Measurements from ENCODE around the gene CAMTA1. TPM values are rescaled to one million over a fixed set of nuclear protein-coding genes. Genes with fewer than 3 reads are reported as not detected.

Gene CAMTA1
- total RNA-seq, 1 donor from 2014 or later, result 109 TPM

DNA sequence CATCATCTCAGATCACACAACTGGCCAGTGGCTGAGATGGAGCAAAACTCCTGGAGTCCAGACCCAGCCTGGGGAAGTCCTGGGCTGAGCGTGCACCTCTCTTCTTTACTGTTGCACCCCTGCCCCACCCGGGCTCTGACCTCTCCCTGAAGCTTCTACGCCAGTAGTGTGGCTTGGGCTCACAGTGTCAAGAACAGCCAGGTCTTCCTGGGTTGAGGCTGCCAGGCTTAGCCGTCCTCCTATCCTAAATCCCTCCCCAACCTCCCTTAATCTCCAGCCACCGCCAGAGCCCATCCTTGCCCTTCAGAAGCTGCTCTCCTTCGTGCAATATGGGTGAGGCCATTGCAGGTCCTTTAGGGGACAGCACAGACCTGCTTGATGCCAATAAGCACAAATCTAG is 586.7 kb downstream of the CAMTA1 start:
- Mint-ChIP-seq H3K27me3 (ENCODE audit: low read depth) (no peaks in the 10 kb centered on the region), H3K9me3 (no peaks in the 10 kb centered on the region), H3K36me3 (ENCODE audit: low read depth) (no peaks in the 10 kb centered on the region), H3K4me3 (no peak overlapping the region), H3K27ac (ENCODE audit: unreplicated experiment) (no peak overlapping the region), H3K4me1 (peaks cover 11% of the 10 kb centered on the region)
- no peak for DNase-seq (ENCODE audit: low read depth, low spot score)
- TF ChIP-seq, protein P1, sequence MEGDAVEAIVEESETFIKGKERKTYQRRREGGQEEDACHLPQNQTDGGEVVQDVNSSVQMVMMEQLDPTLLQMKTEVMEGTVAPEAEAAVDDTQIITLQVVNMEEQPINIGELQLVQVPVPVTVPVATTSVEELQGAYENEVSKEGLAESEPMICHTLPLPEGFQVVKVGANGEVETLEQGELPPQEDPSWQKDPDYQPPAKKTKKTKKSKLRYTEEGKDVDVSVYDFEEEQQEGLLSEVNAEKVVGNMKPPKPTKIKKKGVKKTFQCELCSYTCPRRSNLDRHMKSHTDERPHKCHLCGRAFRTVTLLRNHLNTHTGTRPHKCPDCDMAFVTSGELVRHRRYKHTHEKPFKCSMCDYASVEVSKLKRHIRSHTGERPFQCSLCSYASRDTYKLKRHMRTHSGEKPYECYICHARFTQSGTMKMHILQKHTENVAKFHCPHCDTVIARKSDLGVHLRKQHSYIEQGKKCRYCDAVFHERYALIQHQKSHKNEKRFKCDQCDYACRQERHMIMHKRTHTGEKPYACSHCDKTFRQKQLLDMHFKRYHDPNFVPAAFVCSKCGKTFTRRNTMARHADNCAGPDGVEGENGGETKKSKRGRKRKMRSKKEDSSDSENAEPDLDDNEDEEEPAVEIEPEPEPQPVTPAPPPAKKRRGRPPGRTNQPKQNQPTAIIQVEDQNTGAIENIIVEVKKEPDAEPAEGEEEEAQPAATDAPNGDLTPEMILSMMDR (conservative IDR thresholded peaks at IDR 0.05), result no peak

DNA sequence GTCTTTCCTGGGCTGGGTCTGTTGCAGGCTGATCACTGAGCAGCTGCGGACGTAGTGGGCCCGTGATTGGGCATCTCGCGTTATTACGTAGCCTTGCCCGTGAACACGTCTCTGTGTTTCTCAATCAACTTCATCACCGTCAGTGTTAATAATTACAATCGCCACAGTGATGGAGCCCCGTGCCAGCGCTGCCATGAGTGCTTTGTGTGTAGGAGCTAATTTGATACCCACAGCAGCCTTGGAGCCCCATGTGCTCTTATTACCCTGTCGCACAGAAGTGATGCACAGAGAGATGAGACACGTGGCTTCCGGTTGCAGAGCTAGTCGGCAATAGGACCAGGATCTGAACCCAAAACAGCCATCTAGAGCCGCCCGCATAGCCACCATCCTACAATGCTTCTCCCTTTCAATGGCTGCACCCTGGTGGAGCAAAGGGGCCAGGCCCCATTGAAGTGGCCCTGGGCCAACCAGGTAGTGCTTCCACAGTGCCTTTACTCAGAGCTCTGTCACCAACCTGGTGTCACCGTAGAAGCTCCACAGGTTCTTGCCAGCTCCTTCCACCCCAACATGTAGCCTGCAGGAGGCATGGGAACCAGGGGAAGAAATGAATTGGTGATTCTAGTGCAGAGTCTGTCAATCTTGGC is 587.3 kb downstream of the CAMTA1 start:
- Mint-ChIP-seq H3K27me3 (ENCODE audit: low read depth) (no peaks in the 10 kb centered on the region), H3K4me3 (no peak overlapping the region), H3K9me3 (no peaks in the 10 kb centered on the region), H3K4me1 (peaks cover 11% of the 10 kb centered on the region), H3K27ac (ENCODE audit: unreplicated experiment) (no peak overlapping the region), H3K36me3 (ENCODE audit: low read depth) (no peaks in the 10 kb centered on the region)
- DNase-seq (ENCODE audit: low read depth, low spot score), result no peak
- TF ChIP-seq, protein P1 (conservative IDR thresholded peaks at IDR 0.05), result no peak

DNA sequence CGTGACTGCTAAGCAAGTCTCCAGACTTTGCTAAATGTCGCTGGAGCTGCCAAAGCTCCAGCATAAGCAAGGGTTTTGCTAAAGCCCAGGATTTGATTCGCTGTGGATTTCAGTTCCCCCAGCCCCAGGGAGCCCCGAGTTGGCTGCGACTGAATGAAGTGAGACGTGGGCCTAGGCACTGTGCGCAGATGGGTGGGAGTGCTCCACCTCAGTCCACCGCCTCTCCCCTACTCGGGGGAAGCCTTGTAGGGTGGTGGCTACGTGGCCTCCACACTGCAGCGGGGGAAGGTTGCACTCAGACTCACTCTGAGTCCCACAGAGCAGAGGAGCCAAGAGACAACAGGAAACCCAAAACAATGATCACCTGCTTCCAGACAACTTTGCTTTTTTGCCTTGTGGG is 588.0 kb downstream of the CAMTA1 start:
- TF ChIP-seq, protein P1 (conservative IDR thresholded peaks at IDR 0.05), result no peak
- DNase-seq (ENCODE audit: low read depth, low spot score), result no peak
- no peak overlapping the region for H3K4me3 Mint-ChIP-seq
- no peaks in the 10 kb centered on the region for H3K36me3 Mint-ChIP-seq (ENCODE audit: low read depth)
- H3K4me1 Mint-ChIP-seq, result peaks cover 15% of the 10 kb centered on the region
- no peaks in the 10 kb centered on the region for H3K27me3 Mint-ChIP-seq (ENCODE audit: low read depth)
- no peaks in the 10 kb centered on the region for H3K9me3 Mint-ChIP-seq
- no peak overlapping the region for H3K27ac Mint-ChIP-seq (ENCODE audit: unreplicated experiment)

DNA sequence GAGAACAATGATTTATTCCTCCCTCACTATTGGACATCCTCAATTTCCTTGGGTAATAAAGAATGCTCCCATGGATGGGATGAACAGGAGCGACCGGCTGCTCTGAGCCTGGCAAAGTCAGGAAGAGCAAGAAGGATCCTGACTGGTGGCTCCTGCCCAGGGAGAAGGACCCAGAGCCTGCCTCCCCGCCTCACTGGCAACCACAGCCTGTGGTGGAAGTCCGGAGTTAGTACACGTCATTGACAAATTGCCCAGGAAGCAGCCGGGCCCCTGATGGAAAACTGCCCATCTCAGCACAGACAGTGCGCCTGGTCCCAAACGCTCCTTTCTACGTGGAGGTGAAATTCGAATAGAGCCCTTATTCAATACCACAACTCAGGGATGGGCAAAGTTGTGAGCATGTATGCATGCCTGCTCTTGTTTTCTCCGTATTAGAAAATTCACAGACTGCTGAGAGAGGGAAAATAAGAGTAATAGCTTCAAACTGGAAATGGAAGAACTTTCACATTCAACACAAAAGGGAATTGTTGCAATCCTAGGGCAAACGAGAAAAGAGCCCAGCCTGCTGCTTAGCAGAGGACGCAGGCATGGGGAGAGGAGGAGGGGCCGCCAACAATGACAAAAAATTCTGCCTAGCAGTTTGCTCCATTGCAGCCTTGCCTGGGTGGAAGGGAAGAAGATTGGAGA is 588.8 kb downstream of the CAMTA1 start:
- no peak for DNase-seq (ENCODE audit: low read depth, low spot score)
- Mint-ChIP-seq H3K27me3 (ENCODE audit: low read depth) (no peaks in the 10 kb centered on the region), H3K4me1 (peaks cover 20% of the 10 kb centered on the region), H3K36me3 (ENCODE audit: low read depth) (no peaks in the 10 kb centered on the region), H3K9me3 (no peaks in the 10 kb centered on the region), H3K27ac (ENCODE audit: unreplicated experiment) (peak overlapping the region; percentile 15), H3K4me3 (no peak overlapping the region)
- TF ChIP-seq, protein P1 (conservative IDR thresholded peaks at IDR 0.05), result no peak

DNA sequence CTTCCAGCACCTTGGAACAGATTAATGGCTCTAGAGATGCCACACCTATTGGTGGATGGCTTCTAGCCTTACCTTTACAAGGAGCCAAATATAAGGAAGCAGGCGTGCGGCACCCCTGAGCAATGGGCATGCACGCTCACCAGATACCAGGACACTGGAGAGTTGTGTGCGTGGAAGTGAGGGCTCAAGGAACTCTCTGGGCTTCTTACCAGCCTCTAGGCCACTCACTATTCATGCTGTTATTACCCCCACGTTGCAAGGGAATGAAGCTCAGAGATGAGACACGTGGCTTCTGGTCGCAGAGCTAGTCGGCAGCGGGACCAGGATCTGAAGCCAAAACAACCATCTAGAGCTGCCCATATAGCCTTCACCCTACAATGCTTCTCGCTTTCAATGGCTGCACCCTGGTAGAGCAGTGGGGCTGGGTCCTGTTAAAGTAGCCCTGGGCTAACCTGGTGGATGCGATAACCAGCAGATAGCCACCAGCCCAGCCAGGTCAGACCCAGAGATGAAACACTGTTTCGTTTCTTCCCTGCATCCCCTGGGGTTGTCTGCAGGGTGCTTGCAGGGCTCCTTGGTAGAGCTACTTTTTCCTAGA is 589.4 kb downstream of the CAMTA1 start:
- no peaks in the 10 kb centered on the region for H3K36me3 Mint-ChIP-seq (ENCODE audit: low read depth)
- peaks cover 27% of the 10 kb centered on the region for H3K4me1 Mint-ChIP-seq
- TF ChIP-seq, protein P1 (conservative IDR thresholded peaks at IDR 0.05), result no peak
- H3K4me3 Mint-ChIP-seq, result no peak overlapping the region
- no peak for DNase-seq (ENCODE audit: low read depth, low spot score)
- H3K27ac Mint-ChIP-seq (ENCODE audit: unreplicated experiment), result no peak overlapping the region
- H3K27me3 Mint-ChIP-seq (ENCODE audit: low read depth), result no peaks in the 10 kb centered on the region
- no peaks in the 10 kb centered on the region for H3K9me3 Mint-ChIP-seq

Data from neural crest cell (in vitro differentiated cells).